PC-9 (cell line): ENCODE data around the gene AUTS2. TPM values are rescaled to one million over a fixed set of nuclear protein-coding genes. Genes with fewer than 3 reads are reported as not detected.

Experiments used
- BruUV-seq: library from RNA; stranded (reverse); fragments of 400-500 nt; replicated peaks from 2 replicates; lab custom pipeline; 2021; lab: Mats Ljungman, UMichigan
- CTCF ChIA-PET: fragments of 300-600 bp; sonication (Branson Sonifier 250); formaldehyde crosslinking; loops from one replicate; lab custom pipeline; 2022; ENCODE audit warnings: antibody characterized with exemption; lab: Charles Lee
- POLR2A ChIA-PET: fragments of 300-600 bp; sonication (Branson Sonifier 250); formaldehyde crosslinking; loops from one replicate; lab custom pipeline; 2022; ENCODE audit warnings: antibody characterized with exemption; ENCODE audit not compliant: unreplicated experiment; lab: Charles Lee
- DNase-seq, 2 experiments: peaks; one replicate each; pipeline versions ENCODE4 v3.0.0 to v3.0.0-alpha.2; 2015 to 2022; ENCODE audit warnings: mixed read lengths in 1 of 2
- H2AFZ ChIP-seq: fragments of 200-600 bp; sonication (generic); 2 replicates; pipeline ENCODE4 v1.8.1; 2017; ENCODE audit warnings: antibody characterized with exemption
- H3F3A ChIP-seq: fragments of 200-600 bp; sonication (generic); 2 replicates; pipeline ENCODE4 v1.8.1; 2017; ENCODE audit warnings: antibody characterized with exemption, mild to moderate bottlenecking, low read depth; ENCODE audit not compliant: insufficient read depth
- H3K27ac ChIP-seq: fragments of 200-600 bp; sonication (generic); 2 replicates; pipeline ENCODE4 v1.6.1; 2016; ENCODE audit warnings: mixed run types
- H3K27me3 ChIP-seq: fragments of 200-600 bp; sonication (generic); 2 replicates; pipeline ENCODE4 v1.6.1; 2016; ENCODE audit warnings: low read depth, mixed run types; ENCODE audit not compliant: insufficient read depth
- H3K36me3 ChIP-seq: fragments of 200-600 bp; sonication (generic); 2 replicates; pipeline ENCODE4 v1.6.1; 2016; ENCODE audit warnings: low read depth, mixed run types
- H3K4me1 ChIP-seq: fragments of 200-600 bp; sonication (generic); replicated peaks from 2 replicates; pipeline ENCODE4 v1.6.1; 2016; ENCODE audit warnings: mixed run types; ENCODE audit not compliant: insufficient read depth
- H3K4me2 ChIP-seq: fragments of 200-600 bp; sonication (generic); 2 replicates; pipeline ENCODE4 v1.6.1; 2017; ENCODE audit warnings: mixed run types
- H3K4me3 ChIP-seq: fragments of 200-600 bp; sonication (generic); 2 replicates; pipeline ENCODE4 v1.6.1; 2016; ENCODE audit warnings: mixed run types
- H3K79me2 ChIP-seq: fragments of 200-600 bp; sonication (generic); 2 replicates; pipeline ENCODE4 v1.6.1; 2017; ENCODE audit warnings: low read depth, mixed run types
- H3K9me2 ChIP-seq: fragments of 200-600 bp; sonication (generic); 2 replicates; pipeline ENCODE4 v1.8.1; 2017; ENCODE audit warnings: mild to moderate bottlenecking; ENCODE audit not compliant: insufficient read depth
- H3K9me3 ChIP-seq: fragments of 200-600 bp; sonication (generic); 2 replicates; pipeline ENCODE4 v1.8.1; 2016; ENCODE audit warnings: low read depth; ENCODE audit not compliant: insufficient read depth
- H4K20me1 ChIP-seq: fragments of 200-600 bp; sonication (generic); 2 replicates; pipeline ENCODE4 v1.8.1; 2017; ENCODE audit not compliant: insufficient read depth
- CTCF ChIP-seq: fragments of 200-600 bp; sonication (generic); conservative IDR thresholded peaks from 2 replicates; pipeline ENCODE4 v1.6.1; 2017; ENCODE audit warnings: mixed run types, antibody characterized with exemption, mild to moderate bottlenecking, moderate library complexity
- EZH2 ChIP-seq: fragments of 200-600 bp; sonication (generic); IDR thresholded peaks from 2 replicates; pipeline ENCODE4 v1.8.0; 2017; ENCODE audit warnings: antibody characterized with exemption, low read depth
- intact Hi-C: fragments of 100-400 bp; cut with micrococcal nuclease; formaldehyde crosslinking; loops from one replicate; pipeline ENCODE4 v1.10.0; 2022; ENCODE audit not compliant: unreplicated experiment
- total RNA-seq: library from RNA; stranded (reverse); gene quantifications from 2 replicates; pipeline ENCODE4 v1.2.3, GENCODE V29; 2021

The AUTS2 gene
- total RNA-seq, 1 experiment from 2014 or later, result not detected

- Histone ChIP-seq H3K79me2 (no peaks in the 10 kb centered on the region), H3K36me3 (no peaks in the 10 kb centered on the region), H3K4me3 (no peak overlapping the region), H3K9me3 (no peaks in the 10 kb centered on the region), H3K4me2 (no peak overlapping the region), H3K27ac (no peak overlapping the region), H4K20me1 (no peaks in the 10 kb centered on the region), H3K27me3 (peaks cover 42% of the 10 kb centered on the region), H2AFZ (no peak overlapping the region), H3K9me2 (no peaks in the 10 kb centered on the region), H3K4me1 (no peaks in the 10 kb centered on the region), H3F3A (no peaks in the 10 kb centered on the region)
- BruUV-seq, result no TSS peak
- TF ChIP-seq EZH2, result no peak
- TF ChIP-seq CTCF, result no peak
- ChIA-PET CTCF (no interaction called here), POLR2A (no interaction called here)
- DNase-seq, result no peak
- intact Hi-C loops, result no loop called here
Measured at GRCh38 chr7:70448312-70448906, 850.1 kb downstream of the AUTS2 start.

- H3K79me2 ChIP-seq, result no peaks in the 10 kb centered on the region
- intact Hi-C loops, result no loop called here
- no peak for DNase-seq
- H3K27ac ChIP-seq, result no peak overlapping the region
- no peaks in the 10 kb centered on the region for H3K4me1 ChIP-seq
- H3F3A ChIP-seq, result no peaks in the 10 kb centered on the region
- no peaks in the 10 kb centered on the region for H3K9me2 ChIP-seq
- H3K9me3 ChIP-seq, result no peaks in the 10 kb centered on the region
- no peak overlapping the region for H3K4me2 ChIP-seq
- no peaks in the 10 kb centered on the region for H3K36me3 ChIP-seq
- no peak for TF ChIP-seq CTCF
- TF ChIP-seq EZH2, result no peak
- POLR2A ChIA-PET, result no interaction called here
- no TSS peak for BruUV-seq
- CTCF ChIA-PET, result no interaction called here
- no peaks in the 10 kb centered on the region for H4K20me1 ChIP-seq
- H3K27me3 ChIP-seq, result peaks cover 53% of the 10 kb centered on the region
- H2AFZ ChIP-seq, result no peak overlapping the region
- H3K4me3 ChIP-seq, result no peak overlapping the region
Measured at GRCh38 chr7:70450731-70451130, 852.5 kb downstream of the AUTS2 start.

GRCh38 chr7:70455925-70456324 is 857.6 kb downstream of the AUTS2 start:
- Histone ChIP-seq H3K9me3 (no peaks in the 10 kb centered on the region), H2AFZ (no peak overlapping the region), H3K79me2 (no peaks in the 10 kb centered on the region), H3K9me2 (no peaks in the 10 kb centered on the region), H3K4me3 (no peak overlapping the region), H3K4me2 (no peak overlapping the region), H3K36me3 (no peaks in the 10 kb centered on the region), H3F3A (no peaks in the 10 kb centered on the region), H3K27ac (no peak overlapping the region), H4K20me1 (no peaks in the 10 kb centered on the region), H3K4me1 (no peaks in the 10 kb centered on the region), H3K27me3 (peaks cover 56% of the 10 kb centered on the region)
- DNase-seq, result no peak
- intact Hi-C loops, result no loop called here
- POLR2A ChIA-PET, result no interaction called here
- CTCF ChIA-PET, result no interaction called here
- no TSS peak for BruUV-seq
- TF ChIP-seq EZH2 (no peak), CTCF (no peak)
